HFFc6 (cell line): ENCODE results near the gene YPEL4. TPM values are rescaled to one million over a fixed set of nuclear protein-coding genes. Genes with fewer than 3 reads are reported as not detected.

ENCODE experiments used
- DNase-seq: peaks from one replicate; pipeline ENCODE4 v3.0.0-alpha.2; 2018
- H3K27ac Mint-ChIP-seq: 2 replicates; pipeline ENCODE4 v1.8.0; 2020; ENCODE audit warnings: mild to moderate bottlenecking, mixed read lengths
- H3K27me3 Mint-ChIP-seq: 2 replicates; pipeline ENCODE4 v1.8.0; 2021; ENCODE audit warnings: mild to moderate bottlenecking, moderate library complexity, mixed read lengths; ENCODE audit not compliant: insufficient read depth
- H3K36me3 Mint-ChIP-seq: 2 replicates; pipeline ENCODE4 v1.8.0; 2021; ENCODE audit warnings: low read depth, mixed read lengths
- H3K4me1 Mint-ChIP-seq: 2 replicates; pipeline ENCODE4 v1.8.0; 2020; ENCODE audit warnings: low read depth, mixed read lengths
- H3K4me3 Mint-ChIP-seq: 2 replicates; pipeline ENCODE4 v1.8.0; 2020; ENCODE audit warnings: mild to moderate bottlenecking, moderate library complexity, mixed read lengths
- H3K9me3 Mint-ChIP-seq: 2 replicates; pipeline ENCODE4 v1.8.0; 2020; ENCODE audit warnings: mild to moderate bottlenecking, mixed read lengths
- CTCF ChIP-seq: fragments of 200-600 bp; sonication (generic); IDR thresholded peaks from 2 replicates; pipeline ENCODE4 v1.5.0; 2021; ENCODE audit warnings: antibody characterized with exemption, mild to moderate bottlenecking
- total RNA-seq, 6 experiments: library from RNA; stranded (reverse); fragmentation: NEBNext Ultra II Directional; extraction: Animal tissue kit (Norgen Biotek cat#: 25700); gene quantifications; 2 replicates in 1 of 6; 3 replicates in 5 of 6; pipeline ENCODE4 v1.2.3, GENCODE V29; 2021

The YPEL4 gene
- total RNA-seq, 6 experiments from 2014 or later = 0.14 to 0.48 (median 0.28) TPM; not detected in 1

DNA sequence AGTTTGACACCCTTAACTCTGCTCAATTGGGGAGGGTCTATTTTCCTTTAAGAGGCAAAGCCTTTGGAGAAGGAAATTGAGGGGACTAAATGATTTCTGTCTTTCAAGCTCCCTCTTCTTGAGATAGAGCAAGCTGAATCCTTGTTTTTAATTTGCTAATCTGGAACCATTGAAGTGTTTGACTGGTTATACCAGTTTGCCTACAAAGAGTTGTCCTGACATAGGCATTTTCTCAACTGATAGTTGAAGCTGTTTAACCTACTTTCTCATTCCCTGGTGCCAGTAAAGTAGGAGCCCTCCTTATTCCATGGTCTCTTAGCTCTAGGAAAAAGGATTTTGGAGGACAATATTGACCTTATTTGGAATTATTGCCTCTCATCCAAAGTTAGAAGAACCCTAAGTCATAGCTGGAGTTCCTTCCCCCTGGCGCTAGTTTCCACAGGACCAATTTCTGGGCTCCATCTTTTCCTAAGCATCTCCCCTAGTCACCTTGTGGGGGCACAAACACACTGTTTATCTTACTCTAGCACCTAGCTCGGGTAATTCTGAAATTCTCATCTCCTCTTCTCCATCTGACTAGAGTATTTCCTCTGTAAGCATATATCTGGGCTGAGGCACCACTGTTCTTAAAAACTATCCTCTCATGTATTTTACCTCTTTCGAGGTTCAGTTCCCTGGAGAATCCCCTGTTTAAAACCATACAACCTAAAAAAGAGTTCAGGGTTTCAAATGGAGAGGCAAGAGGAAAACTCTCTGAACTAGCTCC, 25.6 kb upstream of the YPEL4 start:
- H3K4me3 Mint-ChIP-seq = no peak overlapping the region
- H3K36me3 Mint-ChIP-seq = peaks cover 15% of the 10 kb centered on the region
- DNase-seq = no peak
- TF ChIP-seq CTCF = no peak
- no peaks in the 10 kb centered on the region; the same call in 1 of the 2 replicates for H3K27me3 Mint-ChIP-seq
- no peak overlapping the region for H3K27ac Mint-ChIP-seq
- H3K4me1 Mint-ChIP-seq = peaks cover 27% of the 10 kb centered on the region
- H3K9me3 Mint-ChIP-seq = no peaks in the 10 kb centered on the region

DNA sequence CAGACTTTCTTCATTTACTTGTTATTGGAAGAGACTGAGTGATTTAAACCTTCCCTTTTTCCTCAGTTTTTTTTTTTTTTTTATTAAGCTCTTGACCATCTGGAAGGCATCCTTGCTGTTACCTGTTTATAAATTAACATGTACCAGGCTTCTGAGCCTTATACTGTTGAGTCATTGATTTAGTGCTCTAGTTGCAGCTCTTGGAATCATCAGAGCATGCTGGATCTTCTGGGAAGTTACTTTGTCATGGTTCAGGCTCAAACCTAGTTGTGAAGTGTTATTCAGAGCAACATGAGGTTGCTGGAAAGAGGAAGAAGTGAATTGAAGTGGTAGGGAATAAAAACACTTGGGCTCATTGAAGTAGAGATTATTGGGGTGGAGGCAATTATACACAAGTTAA, 24.5 kb upstream of the YPEL4 start:
- Mint-ChIP-seq H3K36me3 (peaks cover 15% of the 10 kb centered on the region), H3K4me1 (peaks cover 28% of the 10 kb centered on the region), H3K27me3 (no peaks in the 10 kb centered on the region; the same call in 1 of the 2 replicates), H3K9me3 (no peaks in the 10 kb centered on the region), H3K4me3 (no peak overlapping the region), H3K27ac (peak overlapping the region; percentile 29)
- DNase-seq = no peak
- TF ChIP-seq CTCF = no peak

DNA sequence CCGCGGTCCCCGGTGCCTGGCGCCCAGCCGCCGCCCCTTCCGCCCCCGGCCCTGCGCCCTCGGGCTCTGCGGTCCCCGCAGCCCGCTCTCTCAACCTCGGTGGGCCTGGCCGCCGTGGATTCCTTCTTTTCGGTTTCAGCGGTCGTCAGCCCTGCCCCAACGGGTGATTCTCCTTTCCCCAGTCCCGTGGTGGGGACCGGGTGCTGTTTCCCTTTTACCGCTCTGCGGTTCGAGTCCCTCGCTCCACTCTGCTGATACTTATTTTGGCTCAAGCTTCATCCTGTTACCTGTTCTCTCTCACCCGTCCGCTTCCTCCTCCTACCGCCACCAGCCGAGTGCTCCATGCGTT, 18.7 kb upstream of the YPEL4 start:
- Mint-ChIP-seq H3K4me1 (peaks cover 29% of the 10 kb centered on the region), H3K36me3 (peaks cover 14% of the 10 kb centered on the region), H3K27me3 (peaks cover 3% of the 10 kb centered on the region), H3K4me3 (peak overlapping the region; percentile 90), H3K27ac (peak overlapping the region; percentile 100), H3K9me3 (no peaks in the 10 kb centered on the region)
- no peak for TF ChIP-seq CTCF
- DNase-seq = no peak

- peak; percentile 99 for DNase-seq
- peak; percentile 81 for TF ChIP-seq CTCF
- Mint-ChIP-seq H3K4me3 (peak within 1 kb of the TSS; percentile 90), H3K9me3 (no peaks in the 10 kb centered on the region), H3K36me3 (peaks cover 10% of the 10 kb centered on the region), H3K27ac (peak within 1 kb of the TSS; percentile 100), H3K27me3 (peaks cover 3% of the 10 kb centered on the region), H3K4me1 (peaks cover 29% of the 10 kb centered on the region)
Observed at GRCh38 chr11:57667736-57668433, 18.2 kb upstream of the YPEL4 start, which contains the start of gene ZDHHC5. TSS of gene ZDHHC5 (plus strand) at chr11:57668114. CDS start at chr11:57673091, 4,977 bp downstream.

DNA sequence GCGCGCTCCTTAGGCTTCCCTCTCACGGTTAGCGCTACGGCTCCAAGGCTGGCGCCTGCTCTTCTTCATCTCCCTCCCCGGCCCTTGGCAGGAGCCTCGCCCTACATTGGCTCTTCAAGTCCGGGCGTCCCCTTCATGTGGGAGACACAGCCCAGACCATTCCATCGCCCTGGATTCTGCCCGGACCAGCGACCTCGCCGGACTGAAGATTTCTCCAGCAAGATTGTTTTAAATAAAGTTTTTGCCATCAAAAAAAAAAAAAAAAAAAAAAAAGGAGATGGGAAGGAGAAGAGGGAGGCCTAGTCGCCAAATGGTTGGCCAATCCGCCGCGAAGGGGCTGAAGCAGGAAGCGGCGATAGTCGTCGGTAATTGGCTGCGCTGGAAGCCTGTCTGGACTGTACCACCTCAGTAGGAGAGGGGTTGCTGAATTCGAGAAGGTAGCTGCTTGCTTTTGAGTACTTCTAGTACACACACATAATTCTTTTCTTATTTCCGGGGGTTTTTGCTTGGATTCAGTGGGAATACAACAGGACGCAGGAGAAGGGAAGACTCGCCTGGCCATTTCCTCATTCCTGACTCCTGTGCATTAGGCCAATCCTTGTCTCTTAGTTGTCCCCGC, 17.5 kb upstream of the YPEL4 start:
- peak; percentile 98 for DNase-seq
- no peaks in the 10 kb centered on the region for H3K9me3 Mint-ChIP-seq
- peaks cover 29% of the 10 kb centered on the region for H3K4me1 Mint-ChIP-seq
- peaks cover 3% of the 10 kb centered on the region for H3K27me3 Mint-ChIP-seq
- peaks cover 5% of the 10 kb centered on the region for H3K36me3 Mint-ChIP-seq
- peak overlapping the region; percentile 90 for H3K4me3 Mint-ChIP-seq
- TF ChIP-seq CTCF = no peak
- peak overlapping the region; percentile 100 for H3K27ac Mint-ChIP-seq
